Measurements from ENCODE around the gene HNRNPA2B1. TPM values are rescaled to one million over a fixed set of nuclear protein-coding genes. Genes with fewer than 3 reads are reported as not detected.

HNRNPA2B1 gene
- polyA plus RNA-seq, 1 experiment, result 493 TPM

DNA sequence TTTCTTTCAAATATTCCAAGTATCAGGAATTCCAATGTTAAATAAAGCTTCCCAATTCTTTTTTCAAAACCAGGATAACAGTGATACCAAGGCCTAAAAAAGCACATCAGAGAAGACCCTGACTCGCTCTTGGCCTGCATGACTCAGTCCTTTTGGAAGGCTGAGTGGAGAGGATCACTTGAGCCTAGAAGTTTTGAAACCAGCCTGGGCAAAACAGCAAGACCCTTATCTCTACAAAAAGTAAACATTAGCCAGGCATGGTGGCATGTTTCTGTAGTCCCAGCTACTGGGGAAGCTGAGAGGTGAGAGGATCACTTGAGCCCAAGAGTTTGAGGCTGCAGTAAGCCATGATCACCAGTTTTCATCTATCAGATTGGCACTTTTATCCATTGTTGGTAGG, 29.9 kb downstream of the HNRNPA2B1 start:
- DNase-seq (ENCODE audit: low read depth, low spot score), result no peak
- Histone ChIP-seq H3K27me3 (ENCODE audit: control insufficient read depth, insufficient read depth, low read length) (no peaks in the 10 kb centered on the region), H3K27ac (ENCODE audit: low read depth, low read length) (no peak overlapping the region), H3K4me3 (ENCODE audit: low read depth, low read length) (no peak overlapping the region), H3K9me3 (ENCODE audit: control insufficient read depth, insufficient read depth, low read length) (no peaks in the 10 kb centered on the region)
- ChIA-PET POLR2A (no interaction called here), CTCF (no interaction called here)
- TF ChIP-seq, protein P1, sequence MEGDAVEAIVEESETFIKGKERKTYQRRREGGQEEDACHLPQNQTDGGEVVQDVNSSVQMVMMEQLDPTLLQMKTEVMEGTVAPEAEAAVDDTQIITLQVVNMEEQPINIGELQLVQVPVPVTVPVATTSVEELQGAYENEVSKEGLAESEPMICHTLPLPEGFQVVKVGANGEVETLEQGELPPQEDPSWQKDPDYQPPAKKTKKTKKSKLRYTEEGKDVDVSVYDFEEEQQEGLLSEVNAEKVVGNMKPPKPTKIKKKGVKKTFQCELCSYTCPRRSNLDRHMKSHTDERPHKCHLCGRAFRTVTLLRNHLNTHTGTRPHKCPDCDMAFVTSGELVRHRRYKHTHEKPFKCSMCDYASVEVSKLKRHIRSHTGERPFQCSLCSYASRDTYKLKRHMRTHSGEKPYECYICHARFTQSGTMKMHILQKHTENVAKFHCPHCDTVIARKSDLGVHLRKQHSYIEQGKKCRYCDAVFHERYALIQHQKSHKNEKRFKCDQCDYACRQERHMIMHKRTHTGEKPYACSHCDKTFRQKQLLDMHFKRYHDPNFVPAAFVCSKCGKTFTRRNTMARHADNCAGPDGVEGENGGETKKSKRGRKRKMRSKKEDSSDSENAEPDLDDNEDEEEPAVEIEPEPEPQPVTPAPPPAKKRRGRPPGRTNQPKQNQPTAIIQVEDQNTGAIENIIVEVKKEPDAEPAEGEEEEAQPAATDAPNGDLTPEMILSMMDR (IDR thresholded peaks at IDR 0.05; ENCODE audit: low read depth, low read length), result no peak

DNA sequence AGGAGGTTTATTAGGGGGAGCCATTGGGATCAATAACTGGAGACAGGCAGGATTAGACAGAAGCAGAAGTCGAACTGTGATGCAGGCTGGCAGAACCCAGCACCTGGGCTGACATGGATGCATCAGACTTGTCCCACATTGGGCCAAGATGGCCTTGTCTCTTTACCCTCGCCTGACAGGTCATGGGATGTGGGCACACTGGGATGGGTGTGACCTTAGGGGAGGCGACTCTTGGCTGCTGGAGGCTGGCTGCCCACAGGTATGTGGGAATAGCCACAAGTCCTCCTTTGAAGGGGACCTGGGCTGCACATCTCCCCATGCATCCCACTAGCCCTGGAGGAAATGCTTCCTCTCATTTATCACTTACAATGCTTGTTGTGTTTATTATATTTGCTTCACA, 31.3 kb downstream of the HNRNPA2B1 start:
- Histone ChIP-seq H3K27ac (ENCODE audit: low read depth, low read length) (no peak overlapping the region), H3K4me3 (ENCODE audit: low read depth, low read length) (no peak overlapping the region), H3K9me3 (ENCODE audit: control insufficient read depth, insufficient read depth, low read length) (no peaks in the 10 kb centered on the region), H3K27me3 (ENCODE audit: control insufficient read depth, insufficient read depth, low read length) (no peaks in the 10 kb centered on the region)
- TF ChIP-seq, protein P1 (IDR thresholded peaks at IDR 0.05; ENCODE audit: low read depth, low read length), result no peak
- DNase-seq (ENCODE audit: low read depth, low spot score), result no peak
- ChIA-PET POLR2A (no interaction called here), CTCF (no interaction called here)

DNA sequence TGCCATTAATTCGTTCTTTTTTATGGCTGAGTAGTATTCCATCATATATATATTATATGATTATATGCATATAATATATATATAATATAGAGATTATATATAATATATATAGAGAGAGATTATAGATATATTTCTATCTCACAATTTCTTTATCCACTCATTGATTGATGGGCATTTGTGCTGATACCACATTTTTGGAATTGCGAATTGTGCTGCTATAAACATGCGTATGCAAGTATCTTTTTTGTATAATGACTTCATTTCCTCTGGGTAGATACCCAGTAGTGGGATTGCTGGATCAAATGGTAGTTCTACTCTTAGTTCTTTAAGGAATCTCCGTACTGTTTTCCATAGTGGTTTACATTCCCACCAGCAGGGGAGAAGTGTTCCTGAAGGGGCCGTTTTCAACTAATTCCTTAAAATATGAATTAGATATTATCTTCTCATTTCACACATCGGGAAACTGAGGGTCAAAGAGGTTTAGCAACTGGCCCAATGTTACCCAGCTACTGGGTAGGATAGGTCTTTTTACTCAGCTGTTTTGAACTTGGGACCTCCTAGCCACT, 32.0 kb downstream of the HNRNPA2B1 start:
- DNase-seq (ENCODE audit: low read depth, low spot score), result no peak
- no peak overlapping the region for H3K27ac ChIP-seq (ENCODE audit: low read depth, low read length)
- no peak overlapping the region for H3K4me3 ChIP-seq (ENCODE audit: low read depth, low read length)
- POLR2A ChIA-PET, result no interaction called here
- no peaks in the 10 kb centered on the region for H3K27me3 ChIP-seq (ENCODE audit: control insufficient read depth, insufficient read depth, low read length)
- CTCF ChIA-PET, result no interaction called here
- TF ChIP-seq, protein P1 (IDR thresholded peaks at IDR 0.05; ENCODE audit: low read depth, low read length), result peak; percentile 23; the same call in 1 of the 2 replicates
- no peaks in the 10 kb centered on the region for H3K9me3 ChIP-seq (ENCODE audit: control insufficient read depth, insufficient read depth, low read length)

DNA sequence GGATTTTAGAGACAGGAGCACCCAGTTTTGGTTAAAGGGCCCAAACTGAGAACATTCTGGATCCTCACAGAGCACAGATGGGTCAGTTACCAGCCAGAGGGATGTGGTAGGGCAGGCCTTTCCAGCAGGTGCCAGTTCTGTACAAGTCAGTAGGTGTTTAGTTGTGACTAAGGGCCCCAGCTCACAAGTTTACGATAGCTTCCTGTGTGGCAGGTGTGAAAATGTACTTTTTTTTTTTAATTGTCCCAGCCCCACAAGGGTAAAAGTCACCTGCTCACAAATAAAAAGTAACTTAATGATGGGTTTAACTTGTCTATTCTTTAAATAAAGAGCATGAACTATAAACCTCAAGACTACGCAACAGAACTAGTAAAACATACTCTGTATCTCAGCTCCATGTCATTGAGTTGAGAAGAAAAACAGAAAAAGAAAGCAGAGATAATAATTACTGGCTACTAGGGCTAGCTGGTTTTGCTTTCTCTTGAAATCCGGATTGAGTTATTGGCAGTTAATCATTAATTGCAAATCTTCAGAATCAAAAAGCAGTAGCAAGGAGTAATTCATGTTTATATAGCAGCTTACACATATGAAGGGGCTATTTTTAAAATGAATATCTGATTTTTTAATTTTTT, 33.1 kb downstream of the HNRNPA2B1 start:
- ChIA-PET POLR2A (no interaction called here), CTCF (interaction anchor here (1.8 kb wide), 1 partner anchor 30 kb away, joined by 11 read pairs; no protein-coding TSS in a partner anchor)
- Histone ChIP-seq H3K27ac (ENCODE audit: low read depth, low read length) (no peak overlapping the region), H3K27me3 (ENCODE audit: control insufficient read depth, insufficient read depth, low read length) (no peaks in the 10 kb centered on the region), H3K4me3 (ENCODE audit: low read depth, low read length) (no peak overlapping the region), H3K9me3 (ENCODE audit: control insufficient read depth, insufficient read depth, low read length) (no peaks in the 10 kb centered on the region)
- TF ChIP-seq, protein P1 (IDR thresholded peaks at IDR 0.05; ENCODE audit: low read depth, low read length), result no peak
- DNase-seq (ENCODE audit: low read depth, low spot score), result no peak

DNA sequence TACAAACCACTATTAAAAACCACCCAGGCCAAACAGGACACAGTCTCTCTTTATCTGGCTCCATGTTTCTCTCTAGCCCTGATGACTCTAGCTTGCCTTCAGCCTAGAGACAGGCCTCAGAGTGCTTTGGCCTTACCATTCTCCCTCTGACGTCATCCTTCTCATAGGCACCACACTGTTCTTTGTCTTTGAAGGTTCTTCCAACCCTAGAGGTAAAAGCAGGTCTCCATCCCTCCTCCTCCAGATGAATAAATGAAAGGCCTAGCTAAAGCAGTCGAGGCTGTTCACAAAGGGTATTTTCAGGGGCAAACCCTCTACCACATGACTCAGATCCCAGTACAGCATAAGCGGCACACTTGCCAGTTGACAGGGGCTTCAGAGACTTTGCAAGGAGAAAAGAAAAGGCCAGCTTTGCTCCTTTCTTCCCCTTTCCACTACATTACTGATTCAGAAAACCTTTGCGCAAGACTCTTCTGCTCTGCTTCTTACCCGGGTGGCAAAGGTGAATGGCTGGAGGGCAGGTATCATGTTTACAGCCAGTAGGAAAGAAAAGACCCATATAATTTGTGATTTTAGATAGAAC, 33.8 kb downstream of the HNRNPA2B1 start:
- no peak for DNase-seq (ENCODE audit: low read depth, low spot score)
- POLR2A ChIA-PET, result no interaction called here
- Histone ChIP-seq H3K9me3 (ENCODE audit: control insufficient read depth, insufficient read depth, low read length) (no peaks in the 10 kb centered on the region), H3K27me3 (ENCODE audit: control insufficient read depth, insufficient read depth, low read length) (no peaks in the 10 kb centered on the region), H3K27ac (ENCODE audit: low read depth, low read length) (no peak overlapping the region), H3K4me3 (ENCODE audit: low read depth, low read length) (no peak overlapping the region)
- CTCF ChIA-PET, result interaction anchor here (0.7 to 1.8 kb wide), 2 partner anchors 31 to 76 kb away, joined by 3 to 11 read pairs; no protein-coding TSS in a partner anchor
- TF ChIP-seq, protein P1 (IDR thresholded peaks at IDR 0.05; ENCODE audit: low read depth, low read length), result no peak
